Hepatocyte (in vitro differentiated cells): ENCODE data around the gene NMNAT2. TPM values are rescaled to one million over a fixed set of nuclear protein-coding genes. Genes with fewer than 3 reads are reported as not detected.

ENCODE experiments used
- DNase-seq: peaks from one replicate; pipeline ENCODE4 v3.0.0-alpha.2; 2016; ENCODE audit warnings: low spot score
- H2AFZ ChIP-seq: fragments of 200-600 bp; sonication (generic); 2 replicates; pipeline ENCODE4 v1.6.0; 2016; ENCODE audit warnings: antibody characterized with exemption, mild to moderate bottlenecking
- H3K27ac ChIP-seq: fragments of 200-600 bp; sonication (generic); 2 replicates; pipeline ENCODE4 v1.5.1; 2016; ENCODE audit warnings: mild to moderate bottlenecking
- H3K27me3 ChIP-seq: fragments of 200-600 bp; sonication (generic); 2 replicates; pipeline ENCODE4 v1.6.1; 2016
- H3K36me3 ChIP-seq: fragments of 200-600 bp; sonication (generic); replicated peaks from 2 replicates; pipeline ENCODE4 v1.5.1; 2016; ENCODE audit warnings: low read depth; ENCODE audit not compliant: insufficient read depth
- H3K4me1 ChIP-seq: fragments of 200-600 bp; sonication (generic); 2 replicates; pipeline ENCODE4 v1.5.1; 2016; ENCODE audit warnings: mild to moderate bottlenecking, moderate library complexity; ENCODE audit not compliant: insufficient read depth
- H3K4me2 ChIP-seq: fragments of 200-600 bp; sonication (generic); 2 replicates; pipeline ENCODE4 v1.6.0; 2016
- H3K4me3 ChIP-seq: fragments of 200-600 bp; sonication (generic); 2 replicates; pipeline ENCODE4 v1.5.1; 2016; ENCODE audit warnings: mild to moderate bottlenecking
- H3K79me2 ChIP-seq: fragments of 200-600 bp; sonication (generic); 2 replicates; pipeline ENCODE4 v1.6.0; 2017; ENCODE audit warnings: mild to moderate bottlenecking
- H3K9me2 ChIP-seq: fragments of 200-600 bp; sonication (generic); replicated peaks from 2 replicates; pipeline ENCODE4 v1.6.0; 2017; ENCODE audit warnings: mild to moderate bottlenecking; ENCODE audit not compliant: insufficient read depth
- H3K9me3 ChIP-seq: fragments of 200-600 bp; sonication (generic); 2 replicates; pipeline ENCODE4 v1.5.1; 2016; ENCODE audit warnings: low read depth, mild to moderate bottlenecking
- H4K20me1 ChIP-seq: fragments of 200-600 bp; sonication (generic); 2 replicates; pipeline ENCODE4 v1.6.0; 2016; ENCODE audit warnings: mild to moderate bottlenecking; ENCODE audit not compliant: insufficient read depth, poor library complexity, severe bottlenecking
- CTCF ChIP-seq: fragments of 200-600 bp; sonication (generic); IDR thresholded peaks from 2 replicates; pipeline ENCODE4 v1.5.1; 2016; ENCODE audit warnings: antibody characterized with exemption, mild to moderate bottlenecking; ENCODE audit not compliant: poor library complexity
- EZH2 ChIP-seq: fragments of 200-600 bp; sonication (generic); IDR thresholded peaks from 2 replicates; pipeline ENCODE4 v1.6.1; 2016; ENCODE audit warnings: antibody characterized with exemption, mild to moderate bottlenecking, borderline replicate concordance
- EZH2phosphoT487 ChIP-seq: fragments of 200-600 bp; sonication (generic); IDR thresholded peaks from one replicate; pipeline ENCODE4 v1.6.1; 2018; ENCODE audit warnings: antibody characterized with exemption, mild to moderate bottlenecking, low read depth, moderate library complexity; ENCODE audit not compliant: unreplicated experiment, severe bottlenecking
- WGBS: methylation state at CpG from one replicate; pipeline ENCODE4 v1.1.6; 2016; ENCODE audit warnings: low lambda C conversion rate; ENCODE audit errors: missing lambda C conversion rate; 5-methylcytosine and 5-hydroxymethylcytosine counted together
- polyA plus RNA-seq: library from polyadenylated mRNA; unstranded; fragments of >200 nt; fragmentation: Nextera tagmentation; extraction: Ambion mirVana; gene quantifications from 2 replicates; pipeline ENCODE4 v1.2.1, GENCODE V29; 2016
- total RNA-seq: library from RNA; depleted of rRNA; stranded (reverse); fragments of >200 nt; gene quantifications from 2 replicates; pipeline ENCODE4 v1.2.3, GENCODE V29; 2014

The NMNAT2 gene
- total and polyA plus RNA-seq, 2 experiments from 2014 or later, result 0.66 to 1.00 TPM

DNA sequence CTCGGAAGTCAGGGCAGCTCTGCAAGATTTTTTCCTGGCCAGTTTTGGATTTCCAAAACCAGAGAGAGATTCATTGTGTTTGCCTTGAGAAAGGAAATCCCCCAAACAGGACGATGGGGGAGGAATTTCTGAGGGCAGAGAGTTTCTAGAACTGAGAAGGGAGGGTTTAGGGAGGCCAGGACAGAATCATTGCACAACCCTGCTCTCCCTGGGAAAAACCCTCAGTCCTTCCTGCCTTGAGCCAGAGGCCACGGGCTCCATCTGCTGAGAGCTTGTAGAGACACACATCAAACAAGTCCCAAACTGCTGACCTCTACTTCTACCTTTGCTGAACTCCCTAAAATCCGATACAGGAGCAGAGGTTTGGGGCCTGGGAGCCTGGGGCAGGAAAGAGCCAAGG lies 99.7 kb downstream of the NMNAT2 start:
- peaks cover 6% of the 10 kb centered on the region for H3K4me1 ChIP-seq
- no peaks in the 10 kb centered on the region for H3K36me3 ChIP-seq
- H3K27ac ChIP-seq, result peak overlapping the region; percentile 49
- no peaks in the 10 kb centered on the region for H4K20me1 ChIP-seq
- H3K79me2 ChIP-seq, result no peaks in the 10 kb centered on the region
- 39% methylated on average over 4 of the region's 4 CpGs for WGBS
- TF ChIP-seq EZH2 (no peak), CTCF (peak; percentile 59), EZH2phosphoT487 (no peak)
- no peak overlapping the region for H3K4me3 ChIP-seq
- no peak overlapping the region for H2AFZ ChIP-seq
- no peaks in the 10 kb centered on the region for H3K27me3 ChIP-seq
- H3K9me3 ChIP-seq, result no peaks in the 10 kb centered on the region
- no peak overlapping the region for H3K4me2 ChIP-seq
- DNase-seq, result peak; percentile 87
- H3K9me2 ChIP-seq, result no peaks in the 10 kb centered on the region

GRCh38 chr1:183315991-183316758 lies 102.0 kb downstream of the NMNAT2 start:
- Histone ChIP-seq H3K27ac (no peak overlapping the region), H3K4me2 (no peak overlapping the region), H3K4me1 (peaks cover 6% of the 10 kb centered on the region), H3K36me3 (no peaks in the 10 kb centered on the region), H4K20me1 (no peaks in the 10 kb centered on the region), H2AFZ (no peak overlapping the region), H3K9me3 (no peaks in the 10 kb centered on the region), H3K27me3 (no peaks in the 10 kb centered on the region), H3K4me3 (no peak overlapping the region), H3K9me2 (no peaks in the 10 kb centered on the region), H3K79me2 (no peaks in the 10 kb centered on the region)
- TF ChIP-seq CTCF, result no peak
- TF ChIP-seq EZH2, result no peak
- TF ChIP-seq EZH2phosphoT487, result no peak
- WGBS, result 64% methylated on average over 6 of the region's 6 CpGs
- DNase-seq, result no peak

DNA sequence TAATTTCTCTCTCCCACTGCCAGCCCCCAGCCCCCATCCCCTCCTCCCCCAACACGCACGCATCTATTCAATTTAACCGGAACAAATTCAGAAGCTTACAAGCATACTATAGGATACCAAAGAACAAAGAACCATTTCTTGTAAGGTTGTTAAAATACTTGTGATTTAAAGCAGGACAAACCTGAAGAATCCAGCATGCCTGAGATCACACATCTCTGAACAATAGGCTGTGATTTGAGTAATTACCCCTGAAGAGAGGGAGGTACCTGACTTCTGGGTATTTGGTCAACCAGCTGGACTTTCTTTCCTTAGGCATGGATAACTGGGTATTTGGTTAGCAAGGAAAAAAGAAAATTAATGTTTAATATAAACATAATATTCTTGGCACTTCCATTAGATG lies 105.1 kb downstream of the NMNAT2 start:
- Histone ChIP-seq H4K20me1 (no peaks in the 10 kb centered on the region), H3K27ac (no peak overlapping the region), H3K4me1 (peaks cover 2% of the 10 kb centered on the region), H3K4me3 (no peak overlapping the region), H3K36me3 (no peaks in the 10 kb centered on the region), H3K4me2 (no peak overlapping the region), H2AFZ (no peak overlapping the region), H3K9me2 (no peaks in the 10 kb centered on the region), H3K27me3 (no peaks in the 10 kb centered on the region), H3K9me3 (no peaks in the 10 kb centered on the region), H3K79me2 (no peaks in the 10 kb centered on the region)
- DNase-seq, result no peak
- 47% methylated on average over 3 of the region's 3 CpGs for WGBS
- TF ChIP-seq EZH2 (no peak), EZH2phosphoT487 (no peak), CTCF (no peak)
